ENCODE data around the gene CDKN2D. TPM values are rescaled to one million over a fixed set of nuclear protein-coding genes. Genes with fewer than 3 reads are reported as not detected.

Gene CDKN2D
- total RNA-seq, 1 experiment from 2014 or later, result 14.5 TPM

GRCh38 chr19:10521461-10522171 lies 47.2 kb downstream of the CDKN2D start:
- DNase-seq (ENCODE audit: low read depth), result no peak

GRCh38 chr19:10520652-10521318 lies 48.0 kb downstream of the CDKN2D start:
- DNase-seq (ENCODE audit: low read depth), result no peak

- DNase-seq (ENCODE audit: low read depth), result no peak
Measured at GRCh38 chr19:10519421-10519820, 49.4 kb downstream of the CDKN2D start.

GRCh38 chr19:10518444-10519361 lies 50.1 kb downstream of the CDKN2D start:
- DNase-seq (ENCODE audit: low read depth), result no peak

GRCh38 chr19:10517760-10518443 lies 50.9 kb downstream of the CDKN2D start:
- no peak for DNase-seq (ENCODE audit: low read depth)

GRCh38 chr19:10517361-10517759 lies 51.4 kb downstream of the CDKN2D start, which contains the start of gene S1PR5:
Gene S1PR5, minus strand, starts transcription at chr19:10517447. Its CDS starts 2,436 bp downstream, at chr19:10515011.
- DNase-seq (ENCODE audit: low read depth), result no peak

- no peak for DNase-seq (ENCODE audit: low read depth)
Measured at GRCh38 chr19:10516671-10517286, 52.0 kb downstream of the CDKN2D start.

Small RNA genes lying within 50 kb of the gene (small RNA-seq; reads per million reads assigned to genes)
- gene MIR1238, result not detected
- gene RNU7-140P, result not detected

Other genes with a start within 250 kb of the CDKN2D start
- 28.3 and 48.3 TPM in 2 replicates for gene RAVER1, start 235.4 kb downstream of the CDKN2D start, total RNA-seq (2014; rRNA removed; shearing (Covaris generic))
- gene ICAM3, start 229.4 kb downstream of the CDKN2D start, total RNA-seq (2014; rRNA removed; shearing (Covaris generic)), result 8.3 and 8.8 TPM in 2 replicates
- gene TYK2, start 188.4 kb downstream of the CDKN2D start, total RNA-seq (2014; rRNA removed; shearing (Covaris generic)), result 64.3 and 80.5 TPM in 2 replicates
- 526 and 530 TPM in 2 replicates for gene CDC37, start 165.4 kb downstream of the CDKN2D start, total RNA-seq (2014; rRNA removed; shearing (Covaris generic))
- 3.9 and 9.2 TPM in 2 replicates for gene PDE4A, start 148.4 kb downstream of the CDKN2D start, total RNA-seq (2014; rRNA removed; shearing (Covaris generic))
- 72.1 and 76.0 TPM in 2 replicates for gene KEAP1, start 65.6 kb downstream of the CDKN2D start, total RNA-seq (2014; rRNA removed; shearing (Covaris generic))
- gene S1PR5, start 51.5 kb downstream of the CDKN2D start, total RNA-seq (2014; rRNA removed; shearing (Covaris generic)), result 1.2 and 1.8 TPM in 2 replicates
- 31.8 and 36.8 TPM in 2 replicates for gene ATG4D, start 25.1 kb downstream of the CDKN2D start, total RNA-seq (2014; rRNA removed; shearing (Covaris generic))
- gene KRI1, start 3.0 kb downstream of the CDKN2D start, total RNA-seq (2014; rRNA removed; shearing (Covaris generic)), result 33.9 and 56.1 TPM in 2 replicates
- gene AP1M2, start 18.3 kb upstream of the CDKN2D start, total RNA-seq (2014; rRNA removed; shearing (Covaris generic)), result 5.8 and 8.6 TPM in 2 replicates
- gene SLC44A2, start 56.6 kb upstream of the CDKN2D start, total RNA-seq (2014; rRNA removed; shearing (Covaris generic)), result 1.6 and 1.8 TPM in 2 replicates
- 169 and 184 TPM in 2 replicates for gene ILF3, start 85.4 kb upstream of the CDKN2D start, total RNA-seq (2014; rRNA removed; shearing (Covaris generic))
- 41.2 and 42.2 TPM in 2 replicates for gene QTRT1, start 132.5 kb upstream of the CDKN2D start, total RNA-seq (2014; rRNA removed; shearing (Covaris generic))
- gene DNM2, start 149.1 kb upstream of the CDKN2D start, total RNA-seq (2014; rRNA removed; shearing (Covaris generic)), result 54.9 and 68.0 TPM in 2 replicates

Data from HT1080 (cell line).